HG03175 (cell line): ENCODE results near the gene DGKB.

Source experiments
- ATAC-seq: cut with Tn5 transposase; IDR thresholded peaks from one replicate; pipeline ENCODE4 v1.9.1; 2021; ENCODE audit warnings: mild to moderate bottlenecking, moderate library complexity; ENCODE audit not compliant: unreplicated experiment

DGKB gene

GRCh38 chr7:14825912-14826311, 76.6 kb downstream of the DGKB start:
- no peak for ATAC-seq

DNA sequence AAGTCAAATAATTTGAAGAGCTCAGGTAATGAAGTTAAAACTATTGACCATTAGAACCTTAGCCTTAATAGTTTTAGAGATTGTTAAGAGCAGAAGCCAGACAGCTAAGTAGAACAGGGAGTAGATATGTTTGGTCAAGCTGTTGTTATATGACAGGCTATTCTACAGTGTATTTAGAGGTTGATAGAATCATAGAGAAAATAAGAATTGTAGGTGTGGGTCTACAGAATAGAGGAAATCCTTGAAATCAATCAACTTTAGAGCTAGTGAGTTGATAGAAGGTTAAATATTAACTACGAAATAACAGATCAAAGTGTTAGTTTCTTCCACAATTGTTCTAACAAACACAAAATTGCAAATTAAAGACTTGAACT, 80.1 kb downstream of the DGKB start:
- ATAC-seq = no peak

DNA sequence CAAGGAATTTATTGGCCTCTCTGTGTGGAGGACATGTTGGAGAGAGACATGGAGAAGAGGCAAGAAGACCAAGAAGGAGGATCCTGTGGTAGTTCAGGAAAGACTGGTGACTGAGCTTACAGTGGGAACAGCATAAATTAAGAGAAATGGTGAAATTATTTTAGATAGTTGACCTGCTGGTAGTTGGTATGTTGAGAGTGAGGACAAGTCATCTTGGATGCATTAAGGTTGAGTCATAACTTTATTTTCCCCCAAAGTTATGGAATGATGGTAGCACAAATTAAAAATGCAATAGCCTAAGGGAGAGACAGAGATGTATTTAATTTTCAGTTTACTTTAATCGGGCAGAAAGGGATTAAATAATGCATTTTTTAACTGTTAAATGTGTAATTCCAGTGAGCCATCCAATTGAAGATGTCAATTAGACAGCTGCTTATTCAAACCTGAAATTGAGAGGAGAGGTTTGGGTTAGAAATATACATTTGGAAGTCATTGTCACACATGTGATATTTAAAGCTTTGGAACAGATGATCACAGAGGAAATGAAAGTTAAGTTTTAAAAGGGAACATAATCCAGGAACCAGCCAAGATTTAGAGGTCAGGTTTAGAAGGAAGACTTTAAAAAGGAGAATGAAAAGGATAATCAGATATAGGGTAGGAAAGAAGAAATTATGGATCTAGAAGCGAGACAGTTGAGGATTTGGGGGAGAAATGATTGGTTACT, 80.6 kb downstream of the DGKB start:
- no peak for ATAC-seq

- no peak for ATAC-seq
Observed at GRCh38 chr7:14818871-14819270, 83.7 kb downstream of the DGKB start.

GRCh38 chr7:14817829-14818614, 84.5 kb downstream of the DGKB start:
- ATAC-seq = no peak

- ATAC-seq = no peak
Observed at GRCh38 chr7:14807507-14807906, 95.0 kb downstream of the DGKB start.

DNA sequence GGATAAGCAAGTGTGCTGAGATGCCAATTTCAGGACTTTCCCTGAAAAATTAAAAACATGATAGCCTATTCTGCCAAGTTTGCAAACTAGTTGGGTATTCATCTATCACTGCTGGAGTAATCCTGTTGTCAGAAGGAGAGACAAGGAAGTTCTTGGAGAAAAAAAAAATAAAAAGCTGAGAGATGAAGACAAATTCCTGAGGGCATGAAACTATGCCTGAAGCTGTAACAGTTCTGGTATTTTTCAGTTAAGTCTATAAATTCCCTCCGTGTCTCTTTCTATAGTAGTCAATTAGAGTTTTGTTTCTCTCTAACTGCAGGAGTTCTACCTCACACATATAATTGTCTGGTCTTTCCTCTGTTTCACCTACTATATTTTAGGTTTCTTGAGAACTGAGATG, 95.7 kb downstream of the DGKB start:
- no peak for ATAC-seq

DNA sequence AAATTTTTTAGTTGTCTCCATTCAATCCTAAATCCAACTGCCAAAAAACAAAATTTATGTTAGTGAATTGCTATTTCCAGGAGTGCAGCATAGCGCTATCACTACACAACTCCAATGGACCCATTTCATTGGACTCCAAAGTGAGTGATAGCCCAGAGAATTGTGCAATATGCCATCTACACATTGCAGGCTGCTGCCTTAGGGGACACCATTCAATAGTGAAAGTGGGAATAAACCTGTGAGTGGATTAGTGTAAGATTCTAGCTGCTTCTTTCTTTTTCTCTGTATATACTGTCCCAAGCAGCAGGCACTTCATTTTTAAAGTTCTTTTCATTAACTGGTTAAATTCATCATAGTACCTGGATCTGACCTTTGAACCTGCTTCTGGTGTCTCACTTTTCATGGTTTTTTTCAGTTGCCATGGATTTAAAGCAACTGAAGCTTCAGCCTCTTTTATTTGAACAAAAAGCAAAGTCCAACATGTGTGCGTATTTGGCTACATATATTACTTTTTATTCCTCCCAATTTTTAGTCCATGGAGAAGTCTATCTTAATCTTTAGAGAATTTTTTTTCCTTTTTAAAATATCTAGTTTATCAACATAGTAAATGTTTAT, 97.3 kb downstream of the DGKB start:
- no peak for ATAC-seq

GRCh38 chr7:14800664-14801063, 101.9 kb downstream of the DGKB start:
- no peak for ATAC-seq

DNA sequence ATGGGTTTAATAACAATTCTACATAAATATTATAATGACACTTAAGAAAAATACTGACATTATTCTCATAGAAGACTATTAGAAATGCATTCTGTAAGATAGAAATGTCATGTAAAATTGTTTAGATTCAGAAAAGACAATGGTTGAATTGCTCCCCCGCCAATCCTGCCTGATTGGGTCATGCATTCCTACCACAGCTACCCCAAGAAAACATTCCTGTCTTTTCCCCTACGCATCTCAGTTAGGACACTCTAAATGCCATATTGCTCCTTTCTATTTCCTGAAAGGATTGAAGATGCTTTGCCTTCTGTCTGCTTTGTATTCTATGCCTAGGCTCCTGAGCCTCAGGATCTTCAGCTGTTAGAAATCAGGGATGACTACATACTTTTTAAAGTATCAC, 109.4 kb downstream of the DGKB start:
- no peak for ATAC-seq

GRCh38 chr7:14787551-14787950, 115.0 kb downstream of the DGKB start:
- ATAC-seq = no peak

DNA sequence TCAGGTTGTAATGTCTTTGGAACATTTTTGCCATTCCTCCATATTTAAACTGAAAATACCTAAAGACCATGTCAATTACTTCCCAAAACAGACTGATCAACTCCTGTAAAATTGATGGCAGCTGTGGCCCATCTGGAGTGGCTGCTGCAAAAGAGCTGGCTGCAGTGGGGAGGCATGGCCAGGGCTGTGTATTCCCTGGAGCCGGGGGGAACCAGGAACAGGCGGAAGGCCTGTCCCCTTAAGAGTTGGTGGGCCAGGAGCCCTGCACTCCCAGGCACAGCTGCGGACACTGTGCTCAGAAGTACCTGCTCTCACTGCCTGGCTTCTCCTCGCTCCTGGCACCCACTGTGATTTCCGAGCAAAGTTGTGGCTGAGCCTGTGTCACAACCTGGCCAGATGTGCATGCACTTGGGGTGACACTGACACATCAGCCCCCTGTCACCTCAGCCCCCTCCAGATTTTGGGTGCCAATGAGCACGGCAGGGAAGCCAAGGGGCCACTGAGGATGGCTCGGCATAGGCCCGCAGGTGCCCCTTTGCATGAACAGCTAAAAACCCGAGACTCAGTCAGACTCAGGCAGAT, 116.1 kb downstream of the DGKB start:
- no peak for ATAC-seq

GRCh38 chr7:14777806-14778205, 124.7 kb downstream of the DGKB start:
- ATAC-seq = no peak

- no peak for ATAC-seq
Observed at GRCh38 chr7:14776266-14776665, 126.3 kb downstream of the DGKB start.

DNA sequence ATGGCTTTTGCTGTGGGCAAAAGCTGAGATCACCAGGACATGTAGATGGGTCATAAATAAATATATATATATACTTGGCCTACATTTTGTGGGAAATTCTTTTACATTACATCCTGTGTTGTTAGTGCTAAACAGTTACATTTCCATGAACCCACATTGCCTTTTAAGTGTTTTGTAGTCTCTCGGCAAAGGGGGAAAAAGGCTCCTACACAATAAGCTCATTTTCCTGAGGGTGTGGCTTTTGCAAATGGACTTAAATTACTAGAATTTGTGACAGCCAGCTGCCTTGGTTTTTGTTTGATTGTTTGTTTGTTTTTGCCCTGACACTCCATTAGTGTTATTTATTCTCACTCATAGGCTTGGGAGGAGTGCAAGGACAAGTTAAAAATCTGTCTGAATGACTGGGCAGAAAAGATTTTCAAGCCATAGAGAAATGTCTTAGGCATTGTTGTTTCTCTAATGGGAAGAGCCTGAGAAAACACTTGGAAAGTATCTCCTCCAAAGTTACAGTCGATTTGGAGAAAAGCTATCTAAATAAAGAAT, 128.8 kb downstream of the DGKB start:
- ATAC-seq = no peak

GRCh38 chr7:14770614-14771013, 131.9 kb downstream of the DGKB start:
- ATAC-seq = no peak

DNA sequence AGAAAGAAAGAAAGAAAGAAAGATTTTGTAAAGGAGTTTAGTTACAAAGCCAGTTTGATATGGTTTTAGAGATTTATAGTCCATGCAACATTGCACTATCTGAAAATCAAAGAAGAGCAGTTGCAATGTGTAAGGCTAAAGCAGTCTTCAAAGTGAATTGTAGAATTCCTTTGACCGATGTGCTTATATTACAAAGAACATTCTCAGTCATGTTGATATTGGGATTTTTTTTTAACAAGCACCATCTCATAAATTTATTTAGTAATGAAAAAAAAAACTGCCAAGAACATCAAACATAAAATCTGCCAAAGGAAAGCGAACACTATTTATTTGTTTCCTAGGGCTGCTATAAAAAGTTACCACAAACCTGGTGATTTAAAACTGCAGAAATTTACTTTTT, 133.3 kb downstream of the DGKB start:
- ATAC-seq = no peak

GRCh38 chr7:14767716-14768425, 134.7 kb downstream of the DGKB start:
- no peak for ATAC-seq

- no peak for ATAC-seq
Observed at GRCh38 chr7:14766747-14767146, 135.8 kb downstream of the DGKB start.

DNA sequence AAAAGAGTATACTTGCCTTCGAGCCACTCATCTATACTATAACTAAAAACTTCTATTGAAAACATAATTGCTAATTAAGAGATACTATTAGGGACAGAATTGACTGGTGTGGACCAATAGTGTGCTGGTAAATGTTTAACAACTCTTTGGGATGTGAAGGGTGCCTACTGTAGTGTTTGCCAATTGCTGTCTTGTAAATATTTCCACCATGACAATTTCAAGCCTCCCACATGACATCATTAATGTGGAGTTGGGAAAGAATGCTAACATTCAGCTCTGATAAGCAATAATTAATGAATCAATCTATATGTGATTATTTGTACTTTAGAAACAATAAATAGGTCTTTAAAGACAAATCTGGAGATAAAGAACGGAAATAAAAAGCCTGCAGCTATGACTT, 136.8 kb downstream of the DGKB start:
- no peak for ATAC-seq

DNA sequence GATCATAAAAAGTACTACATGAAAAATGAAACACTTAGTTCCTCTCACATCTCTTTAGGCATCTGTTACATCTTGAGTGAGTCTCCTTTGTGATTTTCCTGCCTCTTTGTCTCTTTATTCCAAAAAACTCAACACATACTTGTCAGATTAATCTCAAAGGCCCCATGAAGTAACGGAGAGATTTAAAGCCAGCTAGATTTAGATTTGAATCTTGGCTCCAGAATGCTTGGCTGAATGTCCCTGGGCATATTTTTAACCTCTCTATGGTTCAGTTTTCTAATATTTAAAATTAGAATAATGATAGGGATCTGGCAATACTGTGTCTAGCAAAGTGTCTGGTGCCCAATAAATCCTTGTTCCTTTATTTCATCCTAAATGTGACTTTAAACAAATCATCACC, 140.0 kb downstream of the DGKB start:
- no peak for ATAC-seq
